HepG2 (cell line): ENCODE measurements around the gene CDC6. TPM values are rescaled to one million over a fixed set of nuclear protein-coding genes. Genes with fewer than 3 reads are reported as not detected.
A peak's percentile ranks its signal among the peaks of the same experiment; 100 is the strongest.

ENCODE experiments used
- DNMT3B ChIP-seq: conservative IDR thresholded peaks from 2 replicates; pipeline ENCODE4 v1.6.1; 2016; ENCODE audit warnings: missing biosample characterization, control low read depth
- FOXK2 ChIP-seq: fragments of 450-650 bp; IDR thresholded peaks from 2 replicates; pipeline ENCODE4 v1.6.1; 2016
- GTF2F1 ChIP-seq: fragments of 150-350 bp; IDR thresholded peaks from 2 replicates; pipeline ENCODE4 v1.6.1; 2014; ENCODE audit warnings: low read length
- HOXA7 ChIP-seq: sonication (generic); formaldehyde crosslinking; IDR thresholded peaks from 2 replicates; pipeline ENCODE4 v1.8.1; 2022; ENCODE audit warnings: mild to moderate bottlenecking, missing genetic modification reagents, moderate library complexity
- KLF13 ChIP-seq: sonication (generic); formaldehyde crosslinking; IDR thresholded peaks from 2 replicates; pipeline ENCODE4 v1.4.0; 2020; ENCODE audit warnings: mild to moderate bottlenecking, missing genetic modification reagents
- LCORL ChIP-seq, 2 experiments: fragments of 450-650 bp in 1 of 2; sonication (generic) in 1 of 2; formaldehyde crosslinking in 1 of 2; IDR thresholded peaks; 2 replicates each; pipeline versions ENCODE4 v1.5.0 to v1.6.1; 2017 to 2020; ENCODE audit warnings: antibody characterized with exemption in 1 of 2, missing genetic modification reagents in 1 of 2
- MAFG ChIP-seq: sonication (generic); formaldehyde crosslinking; IDR thresholded peaks from 2 replicates; pipeline ENCODE4 v1.5.1; 2020; ENCODE audit warnings: mild to moderate bottlenecking, missing genetic modification reagents
- MIER2 ChIP-seq: IDR thresholded peaks from 2 replicates; pipeline ENCODE4 v1.6.1; 2016; ENCODE audit warnings: missing biosample characterization, missing genetic modification reagents
- NAIF1 ChIP-seq: sonication (generic); formaldehyde crosslinking; IDR thresholded peaks from 2 replicates; pipeline ENCODE4 v1.5.0; 2020; ENCODE audit warnings: mild to moderate bottlenecking, missing genetic modification reagents, borderline replicate concordance
- NFIC ChIP-seq: IDR thresholded peaks from 2 replicates; pipeline ENCODE4 v1.6.1; 2012; ENCODE audit warnings: mild to moderate bottlenecking, low read length, inconsistent platforms
- PTBP1 ChIP-seq: fragments of 200-400 bp; formaldehyde crosslinking; IDR thresholded peaks from 2 replicates; pipeline ENCODE4 v1.6.1; 2018; ENCODE audit warnings: low read length, low read depth; ENCODE audit not compliant: poor library complexity, severe bottlenecking
- RBFOX2 ChIP-seq: fragments of 200-400 bp; formaldehyde crosslinking; IDR thresholded peaks from 2 replicates; pipeline ENCODE4 v1.6.1; 2017; ENCODE audit warnings: low read depth, mild to moderate bottlenecking, low read length
- RXRB ChIP-seq: IDR thresholded peaks from 2 replicates; pipeline ENCODE4 v1.6.1; 2016; ENCODE audit warnings: borderline replicate concordance, missing genetic modification reagents, missing compliant biosample characterization
- SP4 ChIP-seq: sonication (generic); formaldehyde crosslinking; IDR thresholded peaks from 2 replicates; pipeline ENCODE4 v1.8.1; 2023; ENCODE audit warnings: mild to moderate bottlenecking, missing genetic modification reagents
- SPEN ChIP-seq: sonication (generic); formaldehyde crosslinking; IDR thresholded peaks from 2 replicates; pipeline ENCODE4 v1.5.1; 2020; ENCODE audit warnings: low read depth, mild to moderate bottlenecking, missing genetic modification reagents
- TOPORS ChIP-seq: sonication (generic); formaldehyde crosslinking; IDR thresholded peaks from 2 replicates; pipeline ENCODE4 v1.8.0; 2023; ENCODE audit warnings: mild to moderate bottlenecking, missing genetic modification reagents
- ZIK1 ChIP-seq: sonication (generic); formaldehyde crosslinking; IDR thresholded peaks from 2 replicates; pipeline ENCODE4 v1.5.0; 2020; ENCODE audit warnings: mild to moderate bottlenecking, low read depth, missing genetic modification reagents, borderline replicate concordance
- ZKSCAN1 ChIP-seq: fragments of 150-350 bp; IDR thresholded peaks from 2 replicates; pipeline ENCODE4 v1.6.1; 2014; ENCODE audit warnings: low read length
- ZNF232 ChIP-seq: sonication (generic); formaldehyde crosslinking; IDR thresholded peaks from 2 replicates; pipeline ENCODE4 v1.4.0; 2020; ENCODE audit warnings: missing genetic modification reagents, borderline replicate concordance
- ZNF34 ChIP-seq: sonication (generic); formaldehyde crosslinking; IDR thresholded peaks from 2 replicates; pipeline ENCODE4 v1.4.0; 2020; ENCODE audit warnings: mild to moderate bottlenecking, missing genetic modification reagents, borderline replicate concordance
- ZNF550 ChIP-seq: sonication (generic); formaldehyde crosslinking; IDR thresholded peaks from 2 replicates; pipeline ENCODE4 v1.4.0; 2020; ENCODE audit warnings: mild to moderate bottlenecking, missing genetic modification reagents, borderline replicate concordance
- ZNF605 ChIP-seq: sonication (generic); formaldehyde crosslinking; IDR thresholded peaks from 2 replicates; pipeline ENCODE4 v1.8.0; 2022; ENCODE audit warnings: mild to moderate bottlenecking, missing genetic modification reagents
- ZNF674 ChIP-seq: sonication (generic); formaldehyde crosslinking; IDR thresholded peaks from 2 replicates; pipeline ENCODE4 v1.5.0; 2020; ENCODE audit warnings: low read depth, mild to moderate bottlenecking, missing genetic modification reagents
- ZNF777 ChIP-seq: sonication (generic); formaldehyde crosslinking; IDR thresholded peaks from 2 replicates; pipeline ENCODE4 v1.4.0; 2020; ENCODE audit warnings: missing genetic modification reagents
- ZNF883 ChIP-seq: sonication (generic); formaldehyde crosslinking; IDR thresholded peaks from 2 replicates; pipeline ENCODE4 v1.5.1; 2020; ENCODE audit warnings: mild to moderate bottlenecking, missing genetic modification reagents; ENCODE audit errors: not compliant biosample characterization
- ZSCAN21 ChIP-seq: sonication (generic); formaldehyde crosslinking; IDR thresholded peaks from 2 replicates; pipeline ENCODE4 v1.8.0; 2022; ENCODE audit warnings: mild to moderate bottlenecking, missing genetic modification reagents, moderate library complexity, borderline replicate concordance
- polyA plus RNA-seq, 8 experiments: library from polyadenylated mRNA; depleted of rRNA in 3 of 8; stranded (reverse) in 7 of 8; unstranded in 1 of 8; fragments of >200 nt; fragmentation: Illumina TruSeq in 4 of 8; extraction: Trizol in 4 of 8; gene quantifications; 2 replicates each; pipeline versions ENCODE4 v1.2.1 to v1.2.3, GENCODE V29; 2011 to 2016; ENCODE audit warnings: low read depth in 4 of 8, missing spikeins in 1 of 8, mixed read lengths in 1 of 8; ENCODE audit not compliant: insufficient read depth in 1 of 8
- total RNA-seq, 5 experiments: library from RNA; depleted of rRNA; stranded (reverse); fragments of >200 nt; fragmentation: Illumina TruSeq; extraction: Trizol; gene quantifications; 2 replicates each; pipeline ENCODE4 v1.2.3, GENCODE V29; 2016; ENCODE audit warnings: low read depth in 1 of 5
- TF ChIP-seq, protein P1 (sequence below): sonication (generic); formaldehyde crosslinking; IDR thresholded peaks from 2 replicates; pipeline ENCODE4 v1.5.0; 2020; ENCODE audit warnings: mild to moderate bottlenecking, low read depth, missing genetic modification reagents, borderline replicate concordance
- TF ChIP-seq, protein P2 (sequence below): sonication (generic); formaldehyde crosslinking; IDR thresholded peaks from 2 replicates; pipeline ENCODE4 v1.4.0; 2020; ENCODE audit warnings: mild to moderate bottlenecking, missing genetic modification reagents

CDC6 gene
- total and polyA plus RNA-seq, 2 of the 13 experiments (the other 11 are each of a cell fraction or from before 2014, with no cell fraction given), result 17.4 to 114 TPM

DNA sequence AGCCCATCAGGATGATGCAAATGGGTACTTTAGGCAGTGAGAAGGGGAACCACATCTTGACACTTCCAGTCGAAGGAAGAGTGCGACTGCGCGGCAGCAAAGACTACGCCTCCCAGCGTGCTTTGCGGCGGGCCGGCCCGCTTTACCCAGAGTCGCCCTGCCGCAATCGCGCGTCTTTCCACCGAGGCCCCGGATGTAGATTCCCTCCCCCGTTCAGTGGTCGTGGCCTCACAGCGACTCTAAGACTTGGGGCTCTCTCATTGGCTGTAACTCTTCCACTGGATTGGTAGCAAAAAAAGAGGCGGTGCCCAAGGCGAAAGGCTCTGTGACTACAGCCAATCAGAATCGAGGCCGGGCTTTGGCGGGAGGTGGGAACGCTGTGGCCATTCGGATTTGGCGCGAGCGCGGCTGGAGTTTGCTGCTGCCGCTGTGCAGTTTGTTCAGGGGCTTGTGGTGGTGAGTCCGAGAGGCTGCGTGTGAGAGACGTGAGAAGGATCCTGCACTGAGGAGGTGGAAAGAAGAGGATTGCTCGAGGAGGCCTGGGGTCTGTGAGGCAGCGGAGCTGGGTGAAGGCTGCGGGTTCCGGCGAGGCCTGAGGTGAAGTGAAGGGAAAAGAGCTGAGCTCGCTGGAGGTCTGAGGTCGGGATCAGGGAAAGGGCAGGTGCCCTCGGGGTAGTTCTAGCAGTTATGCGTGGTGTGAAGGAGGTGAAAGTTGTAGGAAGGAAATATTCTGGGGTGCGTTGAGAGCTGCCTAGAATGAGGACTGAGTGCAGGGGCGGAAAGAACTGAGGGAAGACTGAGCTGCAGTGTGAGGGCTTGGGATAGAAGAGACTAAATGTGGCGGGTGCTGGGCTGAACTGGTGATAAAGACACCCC lies at the start of gene CDC6 (continued):
- TF ChIP-seq ZNF883 (peak; percentile 77), GTF2F1 (no peak), DNMT3B (CRISPR knock-in tag) (no peak; the same call in 1 of the 2 replicates), ZNF674 (CRISPR knock-in tag) (no peak), SP4 (CRISPR knock-in tag) (peak; percentile 98), ZNF550 (CRISPR knock-in tag) (peak; percentile 89; the same call in 1 of the 2 replicates), MAFG (CRISPR knock-in tag) (no peak), ZNF232 (CRISPR knock-in tag) (peak; percentile 13; the same call in 1 of the 2 replicates), RXRB (CRISPR knock-in tag) (no peak), ZIK1 (CRISPR knock-in tag) (0 out of 2 replicates have a peak, but pooled peaks have one; percentile 58), SPEN (peak; percentile 94), TOPORS (CRISPR knock-in tag) (peak; percentile 84; the same call in 1 of the 2 replicates), ZNF605 (peak; percentile 78; the same call in 1 of the 2 replicates), RBFOX2 (peak; percentile 76), ZKSCAN1 (no peak), MIER2 (CRISPR knock-in tag) (no peak), FOXK2 (peak; percentile 66), PTBP1 (peak; percentile 47), NFIC (no peak), ZNF777 (CRISPR knock-in tag) (peak; percentile 47), LCORL (IDR thresholded peaks at IDR 0.05) (no peak), LCORL (CRISPR knock-in tag; IDR thresholded peaks at IDR 0.05) (peak; percentile 16; the same call in 1 of the 2 replicates), ZNF34 (CRISPR knock-in tag) (no peak), ZSCAN21 (CRISPR knock-in tag) (peak; percentile 77; the same call in 1 of the 2 replicates), KLF13 (CRISPR knock-in tag) (no peak), HOXA7 (CRISPR knock-in tag) (no peak), NAIF1 (0 out of 2 replicates have a peak, but pooled peaks have one; percentile 54)
- TF ChIP-seq, protein P1, sequence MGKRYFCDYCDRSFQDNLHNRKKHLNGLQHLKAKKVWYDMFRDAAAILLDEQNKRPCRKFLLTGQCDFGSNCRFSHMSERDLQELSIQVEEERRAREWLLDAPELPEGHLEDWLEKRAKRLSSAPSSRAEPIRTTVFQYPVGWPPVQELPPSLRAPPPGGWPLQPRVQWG (CRISPR knock-in tag), result no peak
- TF ChIP-seq, protein P2, sequence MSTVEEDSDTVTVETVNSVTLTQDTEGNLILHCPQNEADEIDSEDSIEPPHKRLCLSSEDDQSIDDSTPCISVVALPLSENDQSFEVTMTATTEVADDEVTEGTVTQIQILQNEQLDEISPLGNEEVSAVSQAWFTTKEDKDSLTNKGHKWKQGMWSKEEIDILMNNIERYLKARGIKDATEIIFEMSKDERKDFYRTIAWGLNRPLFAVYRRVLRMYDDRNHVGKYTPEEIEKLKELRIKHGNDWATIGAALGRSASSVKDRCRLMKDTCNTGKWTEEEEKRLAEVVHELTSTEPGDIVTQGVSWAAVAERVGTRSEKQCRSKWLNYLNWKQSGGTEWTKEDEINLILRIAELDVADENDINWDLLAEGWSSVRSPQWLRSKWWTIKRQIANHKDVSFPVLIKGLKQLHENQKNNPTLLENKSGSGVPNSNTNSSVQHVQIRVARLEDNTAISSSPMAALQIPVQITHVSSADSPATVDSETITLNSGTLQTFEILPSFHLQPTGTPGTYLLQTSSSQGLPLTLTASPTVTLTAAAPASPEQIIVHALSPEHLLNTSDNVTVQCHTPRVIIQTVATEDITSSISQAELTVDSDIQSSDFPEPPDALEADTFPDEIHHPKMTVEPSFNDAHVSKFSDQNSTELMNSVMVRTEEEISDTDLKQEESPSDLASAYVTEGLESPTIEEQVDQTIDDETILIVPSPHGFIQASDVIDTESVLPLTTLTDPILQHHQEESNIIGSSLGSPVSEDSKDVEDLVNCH (CRISPR knock-in tag), result peak; percentile 100
